ENCODE results near the gene CIB2.
"Not testable (repeated sequence)": the region's sequence is repeated elsewhere in the genome, so short reads cannot be mapped to it uniquely, and the experiment has no call there.

The CIB2 gene

GRCh38 chr15:78131295-78132061, at the start of gene CIB2:
Gene CIB2 (minus strand): TSS chr15:78131445. CDS start chr15:78131215, 230 bp downstream.
- peak; percentile 76 for DNase-seq

- no peak for DNase-seq
These were observed 48.7 kb upstream of the CIB2 start for GRCh38 chr15:78179906-78180305.

GRCh38 chr15:78179286-78179840, 48.1 kb upstream of the CIB2 start:
- no peak for DNase-seq

- no peak for DNase-seq
These were observed 46.8 kb upstream of the CIB2 start for GRCh38 chr15:78178064-78178463.

GRCh38 chr15:78177447-78177873, 46.2 kb upstream of the CIB2 start:
- peak; percentile 22 for DNase-seq

- no peak for DNase-seq
These were observed 44.1 kb upstream of the CIB2 start for GRCh38 chr15:78175330-78175729.

- DNase-seq: no peak
These were observed 43.2 kb upstream of the CIB2 start for GRCh38 chr15:78174401-78174800.

- no peak for DNase-seq
These were observed 40.7 kb upstream of the CIB2 start for GRCh38 chr15:78171864-78172472.

- DNase-seq: no peak
These were observed 39.9 kb upstream of the CIB2 start for GRCh38 chr15:78170848-78171773.

GRCh38 chr15:78168608-78169007, 37.4 kb upstream of the CIB2 start:
- DNase-seq: no peak

- no peak for DNase-seq
These were observed 36.1 kb upstream of the CIB2 start for GRCh38 chr15:78167227-78167888.

GRCh38 chr15:78164010-78164409, 32.8 kb upstream of the CIB2 start:
- DNase-seq: no peak

GRCh38 chr15:78162038-78162437, 30.8 kb upstream of the CIB2 start:
- DNase-seq: peak; percentile 12

- no peak for DNase-seq
These were observed 28.1 kb upstream of the CIB2 start for GRCh38 chr15:78159395-78159794.

- DNase-seq: no peak
These were observed 26.0 kb upstream of the CIB2 start for GRCh38 chr15:78157203-78157602.

GRCh38 chr15:78156653-78157052, 25.4 kb upstream of the CIB2 start:
- no peak for DNase-seq

- no peak for DNase-seq
These were observed 24.2 kb upstream of the CIB2 start for GRCh38 chr15:78155355-78155939.

GRCh38 chr15:78154955-78155354, 23.7 kb upstream of the CIB2 start:
- no peak for DNase-seq

GRCh38 chr15:78151075-78151474, 19.8 kb upstream of the CIB2 start:
- DNase-seq: not testable (repeated sequence)

- DNase-seq: no peak
These were observed 18.8 kb upstream of the CIB2 start for GRCh38 chr15:78149805-78150751.

All from stimulated activated CD4-positive, alpha-beta T cell treated with anti-CD3 and anti-CD28 coated beads, Interleukin-4, amount 100 ng/mL, for 1 hour (primary cell).